OCI-LY7 (cell line): ENCODE measurements around the gene HNRNPR. TPM values are rescaled to one million over a fixed set of nuclear protein-coding genes. Genes with fewer than 3 reads are reported as not detected.
"Not testable (repeated sequence)": the region's sequence is repeated elsewhere in the genome, so short reads cannot be mapped to it uniquely, and the experiment has no call there.

Experiments
- BruUV-seq: library from RNA; stranded (reverse); fragments of 400-500 nt; replicated peaks from 2 replicates; lab custom pipeline; 2021; lab: Mats Ljungman, UMichigan
- CTCF ChIA-PET: fragments of 300-600 bp; sonication (Branson Sonifier 250); formaldehyde crosslinking; loops from one replicate; lab custom pipeline; 2022; ENCODE audit warnings: antibody characterized with exemption; ENCODE audit not compliant: unreplicated experiment; lab: Charles Lee
- POLR2A ChIA-PET: fragments of 300-600 bp; sonication (Branson Sonifier 250); formaldehyde crosslinking; loops from one replicate; lab custom pipeline; 2022; ENCODE audit warnings: antibody characterized with exemption; lab: Charles Lee
- DNase-seq: peaks from one replicate; pipeline ENCODE4 v3.0.0-alpha.2; 2015; ENCODE audit warnings: low spot score
- H2AFZ ChIP-seq: fragments of 200-600 bp; sonication (generic), shearing (Covaris generic); 2 replicates; pipeline ENCODE4 v1.6.1; 2014; ENCODE audit warnings: mild to moderate bottlenecking, antibody characterized with exemption, low read length, moderate library complexity
- H3K27ac ChIP-seq: fragments of 200-600 bp; sonication (generic); 2 replicates; pipeline ENCODE4 v1.5.1; 2014; ENCODE audit warnings: mixed run types, low read depth, mild to moderate bottlenecking, moderate library complexity, low read length, inconsistent platforms; ENCODE audit not compliant: poor library complexity, severe bottlenecking
- H3K36me3 ChIP-seq: fragments of 200-600 bp; sonication (generic); 2 replicates; pipeline ENCODE4 v1.6.1; 2014; ENCODE audit warnings: mild to moderate bottlenecking, antibody characterized with exemption, low read length, moderate library complexity, mixed read lengths; ENCODE audit not compliant: insufficient read depth
- H3K4me1 ChIP-seq: fragments of 200-600 bp; sonication (generic); 2 replicates; pipeline ENCODE4 v1.5.1; 2014; ENCODE audit warnings: mild to moderate bottlenecking, low read length; ENCODE audit not compliant: insufficient read depth, poor library complexity, severe bottlenecking
- H3K4me2 ChIP-seq: fragments of 200-600 bp; sonication (generic); 2 replicates; pipeline ENCODE4 v1.6.1; 2014; ENCODE audit warnings: mild to moderate bottlenecking, low read length
- H3K4me3 ChIP-seq: fragments of 200-600 bp; sonication (generic); 2 replicates; pipeline ENCODE4 v1.5.1; 2014; ENCODE audit warnings: mild to moderate bottlenecking, low read depth, low read length; ENCODE audit not compliant: poor library complexity, severe bottlenecking
- H3K79me2 ChIP-seq: fragments of 200-600 bp; sonication (generic); 2 replicates; pipeline ENCODE4 v1.6.1; 2016; ENCODE audit warnings: low read depth, mild to moderate bottlenecking, low read length, moderate library complexity, mixed read lengths; ENCODE audit not compliant: insufficient read depth
- H3K9me2 ChIP-seq: fragments of 200-600 bp; sonication (generic); 2 replicates; pipeline ENCODE4 v1.6.1; 2016; ENCODE audit warnings: mild to moderate bottlenecking, low read length, mixed read lengths; ENCODE audit not compliant: insufficient read depth
- H3K9me3 ChIP-seq: fragments of 200-600 bp; sonication (generic); 2 replicates; pipeline ENCODE4 v1.6.1; 2014; ENCODE audit warnings: mild to moderate bottlenecking, mixed run types, low read length, mixed read lengths
- H4K20me1 ChIP-seq: fragments of 200-600 bp; sonication (generic); 2 replicates; pipeline ENCODE4 v1.6.1; 2014; ENCODE audit warnings: mild to moderate bottlenecking, antibody characterized with exemption, low read length, moderate library complexity, mixed read lengths; ENCODE audit not compliant: insufficient read depth
- EZH2phosphoT487 ChIP-seq: fragments of 200-600 bp; sonication (generic); IDR thresholded peaks from 2 replicates; pipeline ENCODE4 v1.6.1; 2018; ENCODE audit warnings: low read depth, borderline replicate concordance, mild to moderate bottlenecking, mixed run types, antibody characterized with exemption, low read length, moderate library complexity, mixed read lengths
- intact Hi-C: fragments of 100-400 bp; cut with micrococcal nuclease; formaldehyde crosslinking; loops from one replicate; pipeline ENCODE4 v1.10.0; 2022; ENCODE audit not compliant: unreplicated experiment
- total RNA-seq, 2 experiments: library from RNA; depleted of rRNA in 1 of 2; stranded (reverse); fragments of >200 nt in 1 of 2; shearing (Covaris generic) in 1 of 2; gene quantifications; 2 replicates each; pipeline ENCODE4 v1.2.3, GENCODE V29; 2014 to 2022
- TF ChIP-seq, protein P1 (sequence below): fragments of 200-600 bp; sonication (generic); conservative IDR thresholded peaks from 2 replicates; pipeline ENCODE4 v1.5.1; 2014; ENCODE audit warnings: mild to moderate bottlenecking, antibody characterized with exemption, low read length, moderate library complexity, mixed read lengths

The HNRNPR gene
- total RNA-seq, 2 experiments from 2014 or later = 193 to 282 TPM

DNA sequence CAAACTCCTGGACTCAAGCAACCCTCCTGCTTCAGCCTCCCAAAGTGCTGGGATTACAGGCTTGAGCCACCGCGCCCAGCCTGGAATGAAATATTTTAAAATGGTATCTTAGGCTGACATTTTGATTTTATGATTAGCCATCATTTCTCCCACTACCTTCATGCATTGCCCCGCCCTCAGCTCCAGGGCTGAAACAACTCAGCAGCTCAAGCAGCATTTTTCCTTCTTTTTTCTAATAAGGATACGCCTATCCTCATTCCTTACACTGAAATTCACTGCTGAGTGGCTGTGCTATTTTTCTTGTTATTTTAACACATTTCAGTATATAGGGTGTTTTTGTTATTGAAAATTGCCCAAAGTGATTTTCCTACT is 70.0 kb downstream of the HNRNPR start:
- CTCF ChIA-PET = no interaction called here
- DNase-seq = no peak
- intact Hi-C loops = loop anchor here (10.0 kb wide), 1 partner anchor 179 kb away; no protein-coding TSS in a partner anchor

DNA sequence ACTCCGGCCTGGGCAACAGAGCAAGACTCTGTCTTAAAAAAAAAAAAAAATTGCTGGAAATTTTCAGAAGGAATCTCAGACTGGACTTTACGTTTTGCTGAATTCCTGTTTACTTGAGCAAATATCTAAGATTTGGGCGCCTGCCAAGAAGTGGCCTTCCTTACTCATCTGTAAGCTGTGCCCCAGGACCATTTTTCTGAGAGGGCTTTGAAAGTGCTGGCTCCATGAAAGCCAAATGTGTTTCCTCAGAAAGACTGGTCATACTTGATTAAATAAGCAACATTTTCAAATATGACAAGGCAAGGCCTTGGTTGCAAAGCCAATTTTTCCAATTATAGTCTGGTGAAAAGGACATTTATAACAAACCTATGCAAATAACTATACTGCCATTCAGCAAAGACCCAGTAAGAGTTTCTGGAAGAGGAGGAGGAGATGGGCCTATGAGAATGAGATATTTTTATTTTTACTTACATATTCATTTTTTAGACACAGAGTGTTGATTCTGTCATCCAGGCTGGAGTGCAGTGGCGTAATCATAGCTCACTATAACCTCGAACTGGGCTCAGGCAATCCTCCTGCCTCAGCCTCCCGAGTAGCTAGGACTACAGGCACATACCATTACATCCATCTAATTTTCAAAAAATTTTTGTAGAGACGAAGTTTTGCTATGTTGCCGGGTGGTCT is 70.5 kb downstream of the HNRNPR start:
- ChIA-PET POLR2A (interaction anchor here (0.6 kb wide), 1 partner anchor 16 kb away, joined by 4 read pairs; no protein-coding TSS in a partner anchor), CTCF (no interaction called here)
- Histone ChIP-seq H3K27ac (no peak overlapping the region), H2AFZ (no peak overlapping the region), H3K4me3 (no peak overlapping the region), H3K4me2 (no peak overlapping the region), H3K9me3 (no peaks in the 10 kb centered on the region), H4K20me1 (no peaks in the 10 kb centered on the region), H3K4me1 (no peaks in the 10 kb centered on the region), H3K36me3 (peaks cover 3% of the 10 kb centered on the region; the same call in 1 of the 2 replicates), H3K9me2 (no peaks in the 10 kb centered on the region), H3K79me2 (no peaks in the 10 kb centered on the region)
- no TSS peak for BruUV-seq
- no peak for DNase-seq
- TF ChIP-seq, protein P1, sequence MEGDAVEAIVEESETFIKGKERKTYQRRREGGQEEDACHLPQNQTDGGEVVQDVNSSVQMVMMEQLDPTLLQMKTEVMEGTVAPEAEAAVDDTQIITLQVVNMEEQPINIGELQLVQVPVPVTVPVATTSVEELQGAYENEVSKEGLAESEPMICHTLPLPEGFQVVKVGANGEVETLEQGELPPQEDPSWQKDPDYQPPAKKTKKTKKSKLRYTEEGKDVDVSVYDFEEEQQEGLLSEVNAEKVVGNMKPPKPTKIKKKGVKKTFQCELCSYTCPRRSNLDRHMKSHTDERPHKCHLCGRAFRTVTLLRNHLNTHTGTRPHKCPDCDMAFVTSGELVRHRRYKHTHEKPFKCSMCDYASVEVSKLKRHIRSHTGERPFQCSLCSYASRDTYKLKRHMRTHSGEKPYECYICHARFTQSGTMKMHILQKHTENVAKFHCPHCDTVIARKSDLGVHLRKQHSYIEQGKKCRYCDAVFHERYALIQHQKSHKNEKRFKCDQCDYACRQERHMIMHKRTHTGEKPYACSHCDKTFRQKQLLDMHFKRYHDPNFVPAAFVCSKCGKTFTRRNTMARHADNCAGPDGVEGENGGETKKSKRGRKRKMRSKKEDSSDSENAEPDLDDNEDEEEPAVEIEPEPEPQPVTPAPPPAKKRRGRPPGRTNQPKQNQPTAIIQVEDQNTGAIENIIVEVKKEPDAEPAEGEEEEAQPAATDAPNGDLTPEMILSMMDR = no peak
- no peak for TF ChIP-seq EZH2phosphoT487
- intact Hi-C loops = loop anchor here (10.0 kb wide), 1 partner anchor 179 kb away; no protein-coding TSS in a partner anchor

More for the DNA sequence above, 70.0 kb downstream of the HNRNPR start:
- Histone ChIP-seq H3K79me2 (no peaks in the 10 kb centered on the region), H3K9me2 (no peaks in the 10 kb centered on the region), H3K4me3 (no peak overlapping the region), H3K9me3 (no peaks in the 10 kb centered on the region), H3K4me1 (no peaks in the 10 kb centered on the region), H4K20me1 (no peaks in the 10 kb centered on the region), H3K4me2 (no peak overlapping the region), H3K27ac (no peak overlapping the region), H3K36me3 (peaks cover 8% of the 10 kb centered on the region; the same call in 1 of the 2 replicates), H2AFZ (no peak overlapping the region)
- no TSS peak for BruUV-seq
- POLR2A ChIA-PET = interaction anchor here (0.6 kb wide), 1 partner anchor 15 kb away, joined by 4 read pairs; no protein-coding TSS in a partner anchor
- TF ChIP-seq, protein P1 = no peak
- no peak for TF ChIP-seq EZH2phosphoT487

DNA sequence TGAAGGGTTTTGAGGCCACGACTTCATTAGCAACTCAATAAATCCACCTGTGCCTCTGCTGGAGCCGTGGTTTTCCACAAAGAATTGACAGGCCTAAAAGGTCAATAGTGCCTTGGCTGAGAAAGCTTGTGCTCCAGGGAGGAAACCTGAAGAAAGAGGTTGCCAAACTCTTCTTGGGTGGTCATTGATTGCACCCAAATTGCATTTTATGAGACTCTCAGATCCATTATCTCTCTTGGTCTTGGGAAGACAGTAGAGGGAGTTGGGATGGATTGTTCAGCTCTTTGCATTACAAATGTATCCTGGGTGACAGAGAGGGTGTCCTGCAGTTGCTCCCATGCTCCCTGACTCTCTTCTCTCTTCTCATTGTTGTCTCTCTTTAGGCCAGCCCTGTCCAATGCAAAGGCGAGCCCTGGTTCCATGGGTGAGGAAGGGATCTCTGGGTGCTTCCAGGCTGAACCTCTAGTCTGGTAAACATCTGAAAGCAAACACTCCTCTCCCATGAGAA is 80.7 kb downstream of the HNRNPR start:
- ChIA-PET POLR2A (interaction anchor here (0.6 kb wide), 1 partner anchor 137 kb away, joined by 3 read pairs; no protein-coding TSS in a partner anchor), CTCF (no interaction called here)
- Histone ChIP-seq H3K4me2 (no peak overlapping the region), H3K36me3 (no peaks in the 10 kb centered on the region), H3K4me3 (no peak overlapping the region), H4K20me1 (no peaks in the 10 kb centered on the region), H3K27ac (no peak overlapping the region), H3K4me1 (peaks cover 7% of the 10 kb centered on the region), H3K9me3 (no peaks in the 10 kb centered on the region), H3K79me2 (no peaks in the 10 kb centered on the region), H3K9me2 (no peaks in the 10 kb centered on the region), H2AFZ (no peak overlapping the region)
- BruUV-seq = no TSS peak
- intact Hi-C loops = no loop called here
- no peak for DNase-seq
- TF ChIP-seq, protein P1 = no peak
- TF ChIP-seq EZH2phosphoT487 = no peak

DNA sequence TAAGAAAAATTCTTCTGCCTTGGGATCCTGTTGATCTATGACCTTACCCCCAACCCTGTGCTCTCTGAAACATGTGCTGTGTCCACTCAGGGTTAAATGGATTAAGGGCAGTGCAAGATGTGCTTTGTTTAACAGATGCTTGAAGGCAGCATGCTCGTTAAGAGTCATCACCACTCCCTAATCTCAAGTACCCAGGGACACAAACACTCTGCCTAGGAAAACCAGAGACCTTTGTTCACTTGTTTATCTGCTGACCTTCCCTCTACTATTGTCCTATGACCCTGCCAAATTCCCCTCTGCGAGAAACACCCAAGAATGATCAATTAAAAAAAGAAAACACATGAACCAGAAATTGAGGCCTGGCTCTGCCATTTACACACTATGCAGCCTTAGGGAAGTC is 86.0 kb downstream of the HNRNPR start:
- DNase-seq, H3K79me2 ChIP-seq, BruUV-seq, H3K27ac ChIP-seq, H3K36me3 ChIP-seq, H3K4me3 ChIP-seq, H4K20me1 ChIP-seq, POLR2A ChIA-PET, CTCF ChIA-PET, H3K9me2 ChIP-seq, H2AFZ ChIP-seq, H3K9me3 ChIP-seq, H3K4me1 ChIP-seq, intact Hi-C loops: not testable (repeated sequence)
- H3K4me2 ChIP-seq = peak overlapping the region; percentile 15; the same call in 1 of the 2 replicates
